Measurements from ENCODE around the gene MDK.

MDK gene

DNA sequence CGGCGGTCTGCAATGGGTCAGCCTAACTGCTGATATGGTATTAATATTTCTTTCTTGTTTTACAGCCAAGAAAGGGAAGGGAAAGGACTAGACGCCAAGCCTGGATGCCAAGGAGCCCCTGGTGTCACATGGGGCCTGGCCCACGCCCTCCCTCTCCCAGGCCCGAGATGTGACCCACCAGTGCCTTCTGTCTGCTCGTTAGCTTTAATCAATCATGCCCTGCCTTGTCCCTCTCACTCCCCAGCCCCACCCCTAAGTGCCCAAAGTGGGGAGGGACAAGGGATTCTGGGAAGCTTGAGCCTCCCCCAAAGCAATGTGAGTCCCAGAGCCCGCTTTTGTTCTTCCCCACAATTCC is 1.9 kb downstream of the MDK start:
- DNase-seq (ENCODE audit: low read depth) = no peak

DNA sequence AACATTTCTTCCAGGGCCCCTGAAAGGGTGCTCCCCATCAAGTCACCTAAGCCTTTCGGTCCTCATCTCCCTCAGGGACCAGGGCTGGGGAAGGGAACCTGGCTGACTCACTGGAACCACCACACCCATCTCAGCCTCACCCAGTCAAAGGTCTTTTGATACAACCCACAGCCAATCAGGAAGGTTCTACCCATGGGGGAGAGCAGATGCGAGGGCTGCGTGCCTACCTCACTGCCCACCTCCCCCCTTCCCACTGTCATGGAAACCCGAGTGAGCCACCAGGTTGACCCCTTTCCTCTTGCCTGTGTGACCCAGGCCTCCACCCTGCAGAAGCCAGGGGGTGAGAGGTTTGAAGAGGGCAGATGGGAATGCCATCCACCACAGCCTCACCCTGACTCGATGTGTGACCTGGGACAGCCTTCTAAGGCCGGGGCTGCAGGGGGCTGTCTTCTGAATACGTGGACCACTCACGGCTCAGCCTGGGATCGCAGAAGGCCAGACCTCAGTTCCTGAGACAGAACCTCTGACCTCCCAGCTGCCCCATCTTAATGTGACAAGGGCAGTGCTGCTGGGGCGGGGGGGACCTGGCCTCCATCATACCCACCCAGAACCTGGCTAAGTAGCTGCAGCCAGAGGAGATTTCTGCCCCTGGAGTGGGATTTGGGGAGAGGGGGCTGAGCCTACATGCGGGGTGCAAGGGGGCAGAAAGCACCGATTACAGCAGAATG is 2.7 kb downstream of the MDK start:
- no peak for DNase-seq (ENCODE audit: low read depth)

DNA sequence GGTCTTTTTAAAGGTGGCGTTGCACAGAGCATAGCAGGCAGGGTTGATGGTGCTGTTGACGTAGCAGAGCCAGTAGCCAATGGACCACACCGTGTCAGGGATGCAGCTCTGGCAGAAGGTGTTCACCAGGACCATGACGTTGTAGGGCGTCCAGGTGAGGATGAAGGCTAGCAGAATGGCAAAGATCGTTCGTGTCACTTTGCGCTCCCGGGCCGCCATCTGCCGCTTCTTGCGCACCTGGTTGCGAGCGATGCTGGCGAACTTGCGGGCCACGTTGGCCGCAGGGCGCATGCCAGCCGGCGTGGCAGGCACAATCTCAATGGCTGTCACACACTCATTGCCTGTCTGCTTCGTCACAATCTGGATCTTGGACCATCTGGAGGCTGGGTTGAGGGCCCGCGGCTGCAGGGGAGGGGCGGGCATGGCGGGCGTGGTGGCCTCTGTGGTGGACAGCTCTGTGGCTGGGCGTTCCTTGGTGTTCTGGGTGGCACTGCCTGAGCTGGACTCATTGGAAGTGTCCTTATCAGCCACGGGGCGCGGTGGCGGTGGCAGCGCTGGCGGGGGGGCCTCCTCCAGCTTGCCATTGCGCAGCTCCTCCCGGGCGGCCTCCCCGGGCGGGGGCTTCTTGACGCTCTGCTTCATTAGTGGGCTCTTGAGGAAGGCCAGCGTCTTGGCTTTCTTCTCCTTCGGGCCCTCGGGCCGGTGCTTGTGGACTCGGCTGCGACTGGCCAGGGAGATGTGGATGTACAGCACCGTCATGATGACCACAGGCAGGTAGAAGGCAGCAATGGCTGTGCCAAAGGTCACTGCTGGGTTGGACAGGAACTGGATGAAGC is 3.9 kb downstream of the MDK start:
- DNase-seq (ENCODE audit: low read depth) = no peak

DNA sequence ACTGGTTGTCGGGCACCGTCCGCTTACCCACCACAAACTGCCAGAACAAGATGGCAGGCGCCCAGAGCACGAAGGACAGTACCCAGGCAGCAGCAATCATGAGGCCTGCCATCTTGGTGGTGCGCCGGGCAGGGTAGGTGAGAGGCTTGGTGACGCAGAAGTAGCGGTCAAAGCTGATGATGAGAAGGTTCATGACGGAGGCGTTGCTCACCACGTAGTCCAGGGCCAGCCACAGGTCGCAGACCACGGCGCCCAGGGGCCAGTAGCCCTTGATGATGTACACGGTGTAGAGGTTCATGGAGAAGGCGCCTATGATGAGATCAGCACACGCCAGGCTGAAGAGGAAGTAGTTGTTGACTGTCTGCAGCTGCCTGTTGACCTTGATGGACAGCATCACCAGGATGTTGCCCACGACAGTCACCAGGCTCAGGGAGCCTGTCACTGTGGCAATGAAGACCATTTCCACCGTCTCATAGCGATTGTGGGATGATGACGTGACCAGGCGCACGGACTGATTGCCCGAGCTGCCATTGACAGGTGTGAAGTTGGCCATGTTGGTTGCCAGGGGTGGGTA is 4.6 kb downstream of the MDK start:
- DNase-seq (ENCODE audit: low read depth) = no peak

DNA sequence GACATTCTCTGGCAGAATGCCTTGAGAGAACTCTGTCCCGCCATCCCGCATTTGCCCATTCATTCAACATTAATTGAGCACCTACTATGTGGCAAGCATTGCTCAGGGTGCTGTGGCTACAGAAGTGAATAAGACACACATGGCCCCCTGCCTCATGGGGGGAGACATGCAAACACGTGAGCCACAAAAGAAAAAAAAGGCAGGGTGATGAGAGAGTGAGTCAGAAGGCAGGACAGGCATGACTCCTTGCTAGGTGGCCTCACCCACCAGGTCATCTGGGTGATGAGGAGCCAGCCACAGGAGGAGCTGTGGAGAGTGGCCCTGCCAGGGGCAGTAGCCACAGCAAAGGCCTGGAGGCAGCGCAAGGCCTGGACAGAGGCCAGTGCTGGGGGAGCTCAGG is 5.2 kb downstream of the MDK start:
- DNase-seq (ENCODE audit: low read depth) = no peak

DNA sequence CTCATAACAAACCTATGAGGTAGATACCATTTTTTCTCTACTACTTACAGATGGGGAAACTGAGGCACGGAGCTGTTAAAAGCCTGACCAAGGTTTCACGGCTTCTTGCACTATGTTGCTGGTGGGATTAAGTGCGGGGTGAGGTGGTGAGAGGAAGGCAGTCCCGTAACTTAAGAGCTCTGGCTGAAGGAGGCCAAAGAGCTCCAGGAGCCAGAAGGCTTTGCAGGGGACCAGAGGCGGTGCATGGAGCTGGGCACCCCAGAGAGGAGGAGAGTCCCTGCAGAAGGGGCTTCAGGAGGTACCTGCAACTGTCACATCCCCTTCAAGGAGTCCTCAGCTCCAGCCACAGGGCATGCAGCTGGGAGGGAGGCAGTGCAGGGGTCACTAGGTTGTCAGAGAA is 6.0 kb downstream of the MDK start:
- no peak for DNase-seq (ENCODE audit: low read depth)

DNA sequence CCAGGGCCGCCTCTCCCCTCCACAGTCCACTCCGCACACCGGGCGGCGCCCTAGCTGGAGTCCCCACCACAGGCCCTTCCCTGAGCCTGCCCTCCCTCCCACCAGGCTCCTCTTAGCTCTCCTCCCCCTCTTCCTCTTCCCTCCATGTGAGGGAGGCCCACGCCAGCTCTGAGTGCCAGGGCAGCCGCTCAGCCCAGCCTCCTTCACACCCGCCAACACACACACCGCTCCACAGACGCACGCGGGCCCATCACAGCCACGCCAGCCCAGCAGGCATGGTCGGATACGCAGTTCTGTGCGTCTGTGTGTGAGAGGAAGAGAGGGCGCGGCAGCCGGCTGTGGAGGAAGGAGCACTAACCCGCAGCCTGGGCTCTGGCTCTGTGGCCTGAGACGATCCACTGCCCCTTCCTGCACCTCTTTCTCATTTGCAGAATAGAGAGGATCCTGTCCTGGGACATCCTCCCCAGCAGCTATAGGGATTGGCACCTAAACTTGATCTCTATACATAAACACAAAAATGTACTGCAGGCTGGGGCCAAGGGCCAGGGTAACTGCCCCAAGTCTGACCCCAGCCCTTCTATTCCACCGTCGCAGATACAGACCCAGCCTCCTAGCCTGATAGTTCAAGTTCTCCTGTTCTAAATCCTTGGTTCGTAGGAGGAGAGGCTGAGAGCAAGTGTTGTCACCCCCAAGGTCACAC is 6.6 kb downstream of the MDK start:
- no peak for DNase-seq (ENCODE audit: low read depth)

DNA sequence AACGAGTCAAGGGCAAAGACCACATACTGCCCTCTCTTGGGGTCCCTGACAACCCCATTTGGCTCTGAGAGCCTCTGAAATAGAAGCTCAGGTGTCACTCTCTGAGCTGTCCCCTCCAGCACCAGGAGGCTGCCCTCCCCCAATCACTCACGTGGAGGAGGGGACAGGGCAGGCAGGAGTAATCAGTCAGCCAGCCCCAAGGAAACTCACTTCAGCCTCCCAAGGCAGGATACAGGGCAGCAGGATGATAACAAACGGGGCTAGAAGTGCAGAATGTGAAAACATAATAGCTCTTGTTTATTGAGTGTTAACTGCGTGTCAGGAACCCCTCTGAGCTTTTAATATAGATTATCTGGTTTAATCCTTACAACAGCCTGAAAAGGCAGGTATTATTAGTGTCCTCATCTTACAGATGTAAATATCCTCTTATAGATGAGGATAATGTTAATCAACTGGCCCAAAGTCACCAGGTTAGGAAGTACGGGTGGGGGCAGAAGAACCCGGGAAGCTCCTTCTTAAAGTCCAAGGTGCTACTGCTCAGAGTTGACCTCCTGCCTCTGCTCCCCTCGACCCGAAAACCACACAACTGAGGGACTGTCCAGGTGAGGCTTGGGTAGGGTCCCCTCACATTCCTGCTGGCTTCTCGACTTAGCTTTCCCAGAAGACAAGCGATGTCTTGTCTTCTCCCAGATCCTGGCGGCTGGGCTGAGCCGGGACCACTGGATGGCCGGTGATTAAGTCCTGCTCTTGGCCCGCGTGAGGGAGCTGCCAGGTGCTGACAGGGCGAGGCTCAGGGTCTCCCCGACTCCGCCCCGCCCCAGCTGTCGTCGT is 7.4 kb downstream of the MDK start:
- DNase-seq (ENCODE audit: low read depth) = no peak

DNA sequence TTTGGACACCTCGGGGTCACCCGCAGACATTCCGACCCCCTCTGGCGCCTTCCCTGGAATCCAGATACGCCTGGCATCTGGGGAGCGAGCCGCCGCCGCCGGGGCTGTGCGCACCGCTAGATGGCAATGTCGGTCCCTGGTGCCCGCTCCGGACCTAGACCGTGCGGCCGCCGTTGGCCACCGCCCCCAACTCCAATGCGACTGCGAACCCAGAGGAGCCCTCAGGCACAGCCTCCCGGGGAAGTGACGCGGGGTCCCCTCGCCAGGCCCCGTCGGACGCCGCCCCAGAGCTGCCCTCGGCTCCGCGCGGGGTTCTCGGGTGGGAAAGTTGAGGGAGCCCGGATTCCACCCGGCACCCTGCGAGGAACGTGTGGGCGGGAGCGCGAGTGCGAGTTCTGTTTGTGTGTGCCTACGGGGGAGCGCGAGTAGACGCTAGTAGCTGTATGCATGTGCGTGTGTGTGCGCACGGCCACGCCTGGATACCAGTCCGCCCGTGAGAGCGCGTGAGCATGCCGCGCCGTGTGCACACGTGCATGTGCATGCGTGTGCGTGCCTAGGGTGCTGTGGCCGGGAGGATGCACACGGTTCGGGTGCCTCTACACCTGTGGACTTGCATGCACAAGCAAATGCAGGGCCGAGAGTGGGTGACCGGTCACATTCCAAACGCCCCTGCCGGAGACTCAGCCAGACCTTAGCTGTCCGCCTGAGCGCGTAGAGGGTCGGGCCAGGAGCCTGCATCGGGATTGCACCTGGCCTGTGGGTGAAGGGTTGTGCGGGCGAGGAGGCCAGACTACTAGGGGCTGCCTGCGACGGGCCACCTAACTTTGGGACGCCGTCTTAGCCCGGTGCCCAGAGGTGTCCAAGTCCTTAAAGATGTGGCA is 8.2 kb downstream of the MDK start:
- no peak for DNase-seq (ENCODE audit: low read depth)

DNA sequence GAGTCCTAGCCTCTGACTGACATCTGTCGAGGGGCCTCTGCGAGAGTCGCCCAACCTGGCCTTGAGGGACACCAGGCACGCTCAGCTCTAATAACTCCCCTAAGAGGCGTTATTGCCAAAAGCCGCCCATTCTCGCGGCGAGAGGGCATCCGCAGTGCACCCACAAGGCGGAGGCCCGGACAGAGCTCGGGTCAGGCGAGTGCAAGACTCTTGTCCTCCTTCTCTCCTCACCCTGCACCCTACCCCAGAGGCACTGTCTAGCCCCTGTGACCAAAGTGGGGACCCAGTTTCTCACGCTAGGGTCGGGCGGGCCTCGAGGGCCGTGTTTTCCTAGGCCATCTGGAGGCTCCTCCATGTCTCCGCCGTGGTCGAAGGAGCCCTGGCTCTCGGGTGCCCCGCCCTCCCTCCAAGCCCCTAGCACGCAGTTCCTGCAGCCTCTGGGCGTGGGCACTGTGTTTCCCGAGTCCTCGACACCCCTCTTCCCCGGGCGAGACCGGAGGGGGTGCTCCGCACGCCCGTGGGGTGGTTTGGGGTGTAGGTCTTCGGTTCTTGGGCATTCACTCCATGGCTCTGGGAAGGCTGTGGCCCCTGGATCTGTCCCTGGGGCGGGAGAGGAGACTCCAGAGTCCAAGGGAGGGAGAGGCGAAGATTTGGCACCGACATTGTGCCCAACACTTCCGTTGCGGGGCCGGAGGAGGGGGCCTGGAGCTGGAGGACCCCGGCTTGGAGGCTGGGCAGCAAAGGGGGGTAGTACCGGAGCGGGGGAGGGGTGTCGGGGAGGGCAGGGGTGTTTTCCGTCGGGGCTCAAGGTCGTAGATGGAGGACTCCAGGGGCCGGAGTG is 9.1 kb downstream of the MDK start:
- DNase-seq (ENCODE audit: low read depth) = no peak

DNA sequence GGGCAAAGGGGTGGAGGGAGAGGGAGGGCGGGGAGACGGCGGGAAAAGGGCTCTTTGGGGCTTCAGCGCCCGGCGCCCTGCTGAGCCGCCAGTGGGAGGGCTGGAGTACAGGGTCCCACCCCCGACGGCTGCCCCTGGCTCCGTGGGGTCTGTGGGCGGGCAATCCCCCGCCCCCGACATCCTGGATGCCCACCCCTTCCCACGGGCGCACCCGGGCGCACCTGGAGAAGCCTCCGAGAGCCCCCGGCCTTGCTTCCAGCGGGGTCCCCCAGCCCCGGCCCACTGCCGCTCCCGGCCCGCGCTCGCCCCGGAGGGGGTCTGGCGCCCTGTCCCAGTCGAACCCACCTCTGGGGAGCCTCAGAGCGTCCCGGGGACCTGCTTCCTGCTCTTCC is 9.7 kb downstream of the MDK start:
- no peak for DNase-seq (ENCODE audit: low read depth)

DNA sequence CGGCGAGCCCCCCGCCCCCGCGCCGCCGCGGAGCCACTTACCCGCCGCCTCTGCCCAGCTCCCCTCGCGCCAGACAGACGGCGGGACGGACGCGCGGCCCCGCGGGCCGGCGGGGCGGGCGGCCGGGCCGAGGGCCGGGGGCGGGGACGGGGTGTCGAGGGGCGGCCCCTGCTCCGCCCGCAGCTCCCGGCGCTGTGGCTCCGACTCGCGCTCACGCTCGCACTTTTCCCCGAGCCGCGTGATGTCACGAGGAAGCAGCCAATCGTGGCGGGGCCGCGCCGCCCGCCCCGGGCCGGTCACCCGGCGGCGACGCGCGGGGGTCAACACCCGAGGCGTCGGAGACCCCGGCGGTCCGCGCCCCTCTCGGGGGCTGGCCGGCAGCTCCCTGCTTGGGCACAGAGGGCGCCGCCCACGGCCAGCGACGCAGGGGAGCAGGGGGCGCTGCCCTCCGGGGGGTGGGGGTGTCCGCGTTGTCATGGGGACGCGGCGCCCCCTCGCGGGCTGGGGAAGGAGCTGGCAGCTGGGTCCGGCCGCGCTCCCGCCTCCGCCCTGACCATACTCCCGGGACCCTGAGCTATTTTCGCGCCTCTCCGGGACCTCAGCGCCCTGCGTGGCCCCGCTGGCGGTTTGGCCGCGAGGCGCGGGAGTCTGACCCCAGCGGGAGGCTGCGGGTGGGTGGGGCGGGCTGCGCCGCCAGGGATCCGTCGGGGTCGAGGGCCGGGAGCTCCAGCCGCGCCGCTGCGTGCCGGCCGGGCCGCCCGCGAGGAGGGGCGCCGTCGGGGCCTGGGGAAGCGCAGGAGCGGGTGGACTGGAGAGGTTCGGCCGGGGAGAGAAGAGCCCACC is 10.3 kb downstream of the MDK start, which contains the start of gene CHRM4:
TSS of gene CHRM4 (minus strand) at position 199 of the 843 bp plus-strand sequence. CDS start 5,219 bp downstream, outside the sequence.
- DNase-seq (ENCODE audit: low read depth) = no peak

DNA sequence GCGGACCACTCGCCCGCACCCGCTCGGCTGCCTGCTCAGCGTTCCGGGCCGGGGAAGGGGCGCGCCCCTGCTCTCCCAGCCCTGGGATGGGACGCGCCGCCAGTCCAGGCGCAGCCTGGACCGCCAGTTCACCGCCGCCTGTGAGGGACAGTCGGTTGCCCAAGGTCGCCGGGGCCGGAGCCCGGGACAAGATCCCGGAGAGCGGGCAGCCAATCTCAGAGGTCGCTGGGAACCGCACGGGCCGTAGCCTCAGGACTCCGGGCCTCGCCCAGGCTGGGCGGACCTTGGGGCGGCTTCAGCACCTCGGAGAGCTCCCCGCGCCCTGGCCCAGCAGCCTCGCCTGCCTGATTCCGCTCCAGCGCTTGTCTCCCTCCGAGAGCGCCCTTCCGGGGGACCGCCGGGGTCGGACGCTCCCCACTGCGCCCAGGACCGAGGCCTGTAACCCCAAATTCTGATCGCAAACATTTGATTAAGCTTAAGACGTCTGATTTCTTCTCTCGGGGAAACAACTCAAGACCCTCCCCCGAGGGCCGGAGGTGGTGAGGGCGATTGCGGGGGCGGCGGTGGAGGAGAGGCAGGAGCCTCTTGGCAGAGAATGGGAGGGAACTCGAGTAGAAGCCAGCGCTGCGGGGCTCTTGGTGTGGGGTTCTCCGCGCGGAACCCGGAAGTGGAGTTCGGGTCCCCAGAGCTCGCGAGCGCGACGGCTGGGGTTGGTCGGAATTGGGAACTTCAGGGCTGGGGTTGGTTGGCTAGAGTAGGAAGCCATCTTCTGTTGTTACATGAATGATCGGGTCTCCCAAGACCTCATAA is 11.2 kb downstream of the MDK start:
- peak; percentile 45 for DNase-seq (ENCODE audit: low read depth)

DNA sequence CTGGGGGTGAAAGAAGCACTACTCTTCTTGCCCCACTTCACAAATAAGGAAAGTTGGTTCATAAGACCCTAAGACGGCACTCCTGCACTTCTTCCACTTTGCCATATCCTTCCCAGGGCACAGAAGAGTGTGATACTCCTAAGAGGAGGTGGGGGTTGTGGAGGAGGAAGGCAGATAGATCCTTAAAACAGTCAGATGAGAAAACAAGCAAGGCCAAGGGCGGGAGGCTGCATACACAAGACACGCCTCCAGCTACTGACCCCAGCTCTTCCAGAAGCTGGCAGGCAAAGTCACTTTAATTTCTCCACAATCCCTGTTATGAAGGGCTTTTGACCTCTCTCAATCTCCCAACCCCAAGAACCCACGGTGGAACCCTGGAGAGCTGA is 11.8 kb downstream of the MDK start:
- DNase-seq (ENCODE audit: low read depth) = no peak

DNA sequence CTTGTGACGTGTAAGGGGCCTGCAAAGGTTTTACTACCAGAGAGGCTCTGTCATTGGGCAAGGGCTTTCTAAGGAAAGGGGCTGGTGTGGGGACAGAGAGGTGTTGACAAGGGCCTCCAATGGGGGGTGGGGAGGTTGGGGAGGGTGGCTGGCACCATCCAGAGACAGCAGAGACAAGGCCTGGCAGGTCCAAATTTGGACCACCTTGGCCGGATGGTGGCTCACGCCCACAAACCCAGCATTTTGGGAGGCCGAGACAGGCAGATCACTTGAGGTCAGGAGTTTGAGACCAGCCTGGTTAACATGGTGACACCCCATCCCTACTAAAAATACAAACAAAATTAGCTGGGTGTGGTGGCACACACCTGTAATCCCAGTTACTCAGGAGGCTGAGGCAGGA is 12.3 kb downstream of the MDK start:
- no peak for DNase-seq (ENCODE audit: low read depth)

DNA sequence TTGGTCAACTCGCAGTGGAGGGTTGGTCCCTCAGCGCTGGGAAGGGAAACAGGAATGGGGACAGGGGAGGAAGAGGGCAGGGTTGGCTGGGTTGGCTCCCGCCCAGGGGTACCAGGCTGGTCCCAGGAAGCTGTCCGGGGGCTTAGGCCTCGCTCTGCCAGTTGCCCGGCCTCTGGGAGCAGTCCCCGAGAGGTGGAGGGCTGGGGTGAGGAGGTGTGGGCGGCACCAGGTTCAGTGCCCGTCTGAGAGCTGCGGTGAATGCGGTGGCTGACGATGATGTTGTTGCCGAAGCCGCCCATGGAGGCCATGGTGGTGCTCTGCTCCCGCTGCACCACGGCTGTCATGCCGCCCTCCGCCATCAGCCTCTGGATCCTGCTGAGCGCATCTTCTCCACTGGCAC is 16.1 kb downstream of the MDK start:
- no peak for DNase-seq (ENCODE audit: low read depth)

DNA sequence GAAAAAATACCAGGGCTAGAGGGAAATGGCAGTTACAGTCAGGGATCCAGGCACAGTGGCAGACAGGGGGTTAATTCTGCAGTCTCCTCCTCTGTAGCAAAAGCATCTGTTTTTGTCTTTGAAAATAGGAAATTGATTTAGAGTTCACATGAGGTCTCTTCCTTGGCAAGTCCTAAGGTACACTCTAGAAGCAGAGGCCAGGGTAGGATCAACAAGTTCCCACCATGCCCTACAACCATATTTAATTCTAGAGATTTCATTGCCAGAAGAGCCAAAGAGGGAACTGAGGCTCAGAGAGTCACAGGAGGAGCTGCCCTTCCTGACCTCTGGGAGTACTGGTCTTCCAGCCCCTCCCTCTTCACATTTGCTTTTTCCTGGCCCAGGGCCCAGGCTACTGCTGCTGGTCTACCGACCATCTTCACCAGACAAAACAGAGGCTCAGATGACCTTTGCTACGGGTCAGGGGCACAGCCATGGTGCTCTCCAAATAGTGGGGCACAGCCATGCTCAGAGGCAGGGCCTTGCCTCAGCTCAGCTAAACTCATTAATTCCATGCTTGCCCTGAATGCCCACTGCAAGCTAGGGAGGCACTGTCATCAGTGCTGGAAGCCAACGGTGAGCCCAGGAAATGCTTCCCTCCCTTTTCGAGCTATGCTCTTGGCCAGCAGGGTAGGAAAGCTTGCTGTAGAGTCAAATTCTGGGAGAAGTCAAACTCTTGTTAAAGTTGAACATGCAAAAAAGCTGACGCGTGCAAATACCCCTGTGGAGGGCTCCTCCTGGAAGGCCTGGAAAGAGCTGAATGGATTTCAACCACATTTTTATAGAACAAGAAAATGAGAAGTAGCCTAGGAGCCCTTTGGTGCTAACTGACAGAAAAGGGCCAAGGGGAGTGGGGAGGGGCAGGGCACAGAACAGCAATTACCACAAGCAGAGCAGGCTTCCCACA is 21.8 kb downstream of the MDK start:
- no peak for DNase-seq (ENCODE audit: low read depth)
